ENCODE results near the gene PAM.

PAM gene

GRCh38 chr5:102910240-102911226, 155.4 kb downstream of the PAM start:
- Mint-ChIP-seq H3K27ac (no peak overlapping the region), H3K4me1 (peaks cover 0 to 7% of the 10 kb centered on the region in 2 donors), H3K27me3 (no peaks in the 10 kb centered on the region), H3K4me3 (no peak overlapping the region), H3K9me3 (peaks cover 0 to 2% of the 10 kb centered on the region in 2 donors), H3K36me3 (peaks cover 0 to 2% of the 10 kb centered on the region in 2 donors)
- DNase-seq = no peak
- ATAC-seq (replicated peaks) = no peak

- Mint-ChIP-seq H3K4me3 (no peak overlapping the region), H3K4me1 (peaks cover 0 to 7% of the 10 kb centered on the region in 2 donors), H3K27ac (no peak overlapping the region), H3K27me3 (no peaks in the 10 kb centered on the region), H3K9me3 (no peaks in the 10 kb centered on the region), H3K36me3 (peaks cover 0 to 2% of the 10 kb centered on the region in 2 donors)
- ATAC-seq (replicated peaks) (no peak), DNase-seq (no peak)
Measured at GRCh38 chr5:102911973-102912372, 156.9 kb downstream of the PAM start.

- Mint-ChIP-seq H3K4me3 (no peak overlapping the region), H3K27ac (no peak overlapping the region), H3K36me3 (no peaks in the 10 kb centered on the region), H3K9me3 (no peaks in the 10 kb centered on the region), H3K27me3 (no peaks in the 10 kb centered on the region), H3K4me1 (peaks cover 0 to 2% of the 10 kb centered on the region in 2 donors)
- ATAC-seq (replicated peaks) (no peak), DNase-seq (no peak)
Measured at GRCh38 chr5:102916109-102916508, 161.0 kb downstream of the PAM start.

GRCh38 chr5:102918986-102919610, 164.0 kb downstream of the PAM start:
- Mint-ChIP-seq H3K4me3 (no peak overlapping the region), H3K27ac (no peak overlapping the region), H3K36me3 (no peaks in the 10 kb centered on the region), H3K27me3 (no peaks in the 10 kb centered on the region), H3K4me1 (no peaks in the 10 kb centered on the region), H3K9me3 (no peaks in the 10 kb centered on the region)
- DNase-seq = no peak
- no peak for ATAC-seq (replicated peaks)

- Mint-ChIP-seq H3K4me3 (no peak overlapping the region), H3K9me3 (no peaks in the 10 kb centered on the region), H3K27ac (no peak overlapping the region), H3K27me3 (no peaks in the 10 kb centered on the region), H3K36me3 (no peaks in the 10 kb centered on the region), H3K4me1 (no peaks in the 10 kb centered on the region)
- ATAC-seq (replicated peaks) (no peak), DNase-seq (no peak)
Measured at GRCh38 chr5:102920762-102921161, 165.7 kb downstream of the PAM start.

GRCh38 chr5:102921341-102922044, 166.4 kb downstream of the PAM start:
- H3K4me1 Mint-ChIP-seq = no peaks in the 10 kb centered on the region
- H3K27ac Mint-ChIP-seq = no peak overlapping the region
- no peak overlapping the region for H3K4me3 Mint-ChIP-seq

GRCh38 chr5:102922111-102922720, 167.1 kb downstream of the PAM start:
- no peak overlapping the region for H3K27ac Mint-ChIP-seq
- H3K4me3 Mint-ChIP-seq = no peak overlapping the region
- DNase-seq = no peak

More at GRCh38 chr5:102921341-102922044, 166.4 kb downstream of the PAM start:
- no peak for ATAC-seq (replicated peaks)
- no peaks in the 10 kb centered on the region for H3K27me3 Mint-ChIP-seq
- H3K36me3 Mint-ChIP-seq = no peaks in the 10 kb centered on the region
- no peaks in the 10 kb centered on the region for H3K9me3 Mint-ChIP-seq
- no peak for DNase-seq

GRCh38 chr5:102922799-102923477, 167.8 kb downstream of the PAM start:
- H3K36me3 Mint-ChIP-seq = no peaks in the 10 kb centered on the region
- no peak for DNase-seq
- no peak overlapping the region for H3K4me3 Mint-ChIP-seq
- H3K9me3 Mint-ChIP-seq = no peaks in the 10 kb centered on the region
- no peaks in the 10 kb centered on the region for H3K27me3 Mint-ChIP-seq
- H3K4me1 Mint-ChIP-seq = no peaks in the 10 kb centered on the region
- ATAC-seq (replicated peaks) = no peak
- no peak overlapping the region for H3K27ac Mint-ChIP-seq

More at GRCh38 chr5:102922111-102922720, 167.1 kb downstream of the PAM start:
- Mint-ChIP-seq H3K9me3 (no peaks in the 10 kb centered on the region), H3K4me1 (no peaks in the 10 kb centered on the region), H3K27me3 (no peaks in the 10 kb centered on the region), H3K36me3 (no peaks in the 10 kb centered on the region)
- no peak for ATAC-seq (replicated peaks)

GRCh38 chr5:102924963-102925362, 169.9 kb downstream of the PAM start:
- Mint-ChIP-seq H3K4me1 (no peaks in the 10 kb centered on the region), H3K36me3 (no peaks in the 10 kb centered on the region), H3K27ac (no peak overlapping the region)

GRCh38 chr5:102927007-102927406, 171.9 kb downstream of the PAM start:
- Mint-ChIP-seq H3K9me3 (no peaks in the 10 kb centered on the region), H3K27ac (no peak overlapping the region), H3K4me3 (no peak overlapping the region), H3K36me3 (peaks cover 0 to 4% of the 10 kb centered on the region in 2 donors), H3K4me1 (no peaks in the 10 kb centered on the region), H3K27me3 (no peaks in the 10 kb centered on the region)
- ATAC-seq (replicated peaks) (no peak), DNase-seq (no peak)

More at GRCh38 chr5:102924963-102925362, 169.9 kb downstream of the PAM start:
- no peak for DNase-seq
- ATAC-seq (replicated peaks) = no peak
- H3K4me3 Mint-ChIP-seq = no peak overlapping the region
- no peaks in the 10 kb centered on the region for H3K27me3 Mint-ChIP-seq
- H3K9me3 Mint-ChIP-seq = no peaks in the 10 kb centered on the region

- H3K27ac Mint-ChIP-seq = no peak overlapping the region
- H3K27me3 Mint-ChIP-seq = no peaks in the 10 kb centered on the region
- no peak for ATAC-seq (replicated peaks)
- no peak for DNase-seq
- H3K4me3 Mint-ChIP-seq = no peak overlapping the region
- H3K36me3 Mint-ChIP-seq = peaks cover 0 to 4% of the 10 kb centered on the region in 2 donors
- no peaks in the 10 kb centered on the region for H3K9me3 Mint-ChIP-seq
- no peaks in the 10 kb centered on the region for H3K4me1 Mint-ChIP-seq
Measured at GRCh38 chr5:102930244-102930643, 175.1 kb downstream of the PAM start.

- no peak for DNase-seq
- H3K36me3 Mint-ChIP-seq = peaks cover 0 to 4% of the 10 kb centered on the region in 2 donors
- H3K9me3 Mint-ChIP-seq = no peaks in the 10 kb centered on the region
- no peaks in the 10 kb centered on the region for H3K27me3 Mint-ChIP-seq
- H3K4me1 Mint-ChIP-seq = no peaks in the 10 kb centered on the region
- ATAC-seq (replicated peaks) = no peak
- H3K27ac Mint-ChIP-seq = no peak overlapping the region
- no peak overlapping the region for H3K4me3 Mint-ChIP-seq
Measured at GRCh38 chr5:102931085-102931725, 176.1 kb downstream of the PAM start.

- DNase-seq (no peak), ATAC-seq (replicated peaks) (no peak)
- Mint-ChIP-seq H3K9me3 (no peaks in the 10 kb centered on the region), H3K27ac (no peak overlapping the region), H3K4me3 (no peak overlapping the region), H3K36me3 (peaks cover 0 to 4% of the 10 kb centered on the region in 2 donors), H3K27me3 (no peaks in the 10 kb centered on the region), H3K4me1 (no peaks in the 10 kb centered on the region)
Measured at GRCh38 chr5:102932781-102933180, 177.7 kb downstream of the PAM start.
